Ectodermal cell (in vitro differentiated cells): ENCODE measurements around the gene ADAMTS1.

Experiments used
- H3K27ac ChIP-seq: 2 replicates; pipeline ENCODE4 v1.7.0; 2013; ENCODE audit warnings: mild to moderate bottlenecking, low read depth, low read length; ENCODE audit not compliant: insufficient read depth, poor library complexity, severe bottlenecking
- H3K27me3 ChIP-seq: 2 replicates; pipeline ENCODE4 v1.7.0; 2013; ENCODE audit warnings: mild to moderate bottlenecking, low read length; ENCODE audit not compliant: insufficient read depth, control insufficient read depth, poor library complexity, severe bottlenecking
- H3K36me3 ChIP-seq: one replicate; pipeline ENCODE4 v1.7.0; 2013; ENCODE audit warnings: low read length; ENCODE audit not compliant: control insufficient read depth, insufficient read depth
- H3K4me1 ChIP-seq: one replicate; pipeline ENCODE4 v1.7.0; 2013; ENCODE audit warnings: low read length; ENCODE audit not compliant: control insufficient read depth, insufficient read depth
- H3K4me3 ChIP-seq: 2 replicates; pipeline ENCODE4 v1.7.0; 2013; ENCODE audit warnings: low read depth, low read length, control low read depth; ENCODE audit not compliant: insufficient read depth
- H3K9me3 ChIP-seq: 2 replicates; pipeline ENCODE4 v1.7.0; 2013; ENCODE audit warnings: mild to moderate bottlenecking, low read length, moderate library complexity; ENCODE audit not compliant: control insufficient read depth
- WGBS, 2 experiments: methylation state at CpG; one replicate each; pipeline ENCODE4 v1.1.7; 2013; ENCODE audit warnings: missing lambda C conversion rate in 2 of 2; 5-methylcytosine and 5-hydroxymethylcytosine counted together

The ADAMTS1 gene

DNA sequence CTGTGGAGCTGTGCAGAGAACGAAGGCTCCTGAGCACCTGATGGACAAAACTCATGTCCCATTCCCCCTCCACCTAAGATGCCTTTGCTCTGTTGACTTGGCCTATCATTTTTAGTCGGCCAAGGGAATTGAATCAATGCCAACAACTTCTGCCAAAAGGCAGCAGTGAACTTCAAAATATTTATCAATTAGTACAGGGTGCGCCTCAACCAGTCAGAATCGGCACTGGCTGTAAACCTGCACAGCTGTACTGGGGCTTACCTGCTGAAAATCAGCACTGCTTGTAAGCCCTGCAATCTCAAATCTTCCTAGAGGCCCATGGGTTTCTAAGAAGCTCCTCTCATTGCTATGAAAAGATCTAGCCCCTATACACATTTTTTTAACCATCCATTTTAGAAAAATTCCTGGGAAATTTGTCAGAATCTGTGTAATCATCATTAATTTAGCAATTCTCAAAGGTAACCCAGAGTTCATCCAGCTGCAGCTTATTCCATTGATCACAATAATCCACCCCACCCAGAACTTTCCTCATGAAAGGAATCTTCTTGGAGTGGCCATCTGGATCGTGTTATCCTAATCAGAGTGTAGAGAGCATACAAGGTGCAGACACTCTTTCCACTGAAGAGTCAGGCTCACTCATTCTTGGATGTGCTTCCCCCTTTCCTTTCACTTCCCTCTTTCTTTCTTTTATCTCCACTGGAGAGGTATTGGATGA, 40.2 kb downstream of the ADAMTS1 start:
- H3K4me3 ChIP-seq, result no peak overlapping the region
- 91 to 95% methylated on average over 5 of the region's 5 CpGs for WGBS, 2 experiments

DNA sequence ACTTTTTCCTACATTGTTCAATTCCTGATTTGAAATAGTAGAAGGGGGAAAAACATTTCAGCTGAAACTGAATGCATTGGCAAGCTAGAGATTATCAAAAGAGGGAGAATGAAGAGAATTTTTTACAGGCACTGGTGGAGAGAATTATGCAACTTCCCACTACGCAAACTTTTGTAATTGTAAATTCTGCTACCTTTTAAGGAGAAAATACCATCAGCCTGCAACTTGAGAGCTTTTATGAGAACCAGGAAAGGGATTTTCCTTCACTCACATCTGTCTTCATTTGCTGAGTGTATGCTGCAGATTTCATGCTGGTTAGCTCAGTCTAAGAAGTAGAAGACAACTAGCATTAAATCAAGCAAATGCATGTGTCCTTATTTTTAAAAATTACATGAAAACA, 43.7 kb downstream of the ADAMTS1 start:
- no peak overlapping the region for H3K4me3 ChIP-seq
- WGBS, 2 experiments, result 80 to 92% methylated on average over 1 of the region's 1 CpG
- no peaks in the 10 kb centered on the region for H3K9me3 ChIP-seq
- H3K27me3 ChIP-seq, result no peaks in the 10 kb centered on the region
- H3K36me3 ChIP-seq, result no peaks in the 10 kb centered on the region
- no peak overlapping the region for H3K27ac ChIP-seq
- H3K4me1 ChIP-seq, result peaks cover 5% of the 10 kb centered on the region

More for the DNA sequence above, 40.2 kb downstream of the ADAMTS1 start:
- no peaks in the 10 kb centered on the region for H3K27me3 ChIP-seq
- no peak overlapping the region for H3K27ac ChIP-seq
- no peaks in the 10 kb centered on the region for H3K9me3 ChIP-seq
- peaks cover 5% of the 10 kb centered on the region for H3K4me1 ChIP-seq
- no peaks in the 10 kb centered on the region for H3K36me3 ChIP-seq

DNA sequence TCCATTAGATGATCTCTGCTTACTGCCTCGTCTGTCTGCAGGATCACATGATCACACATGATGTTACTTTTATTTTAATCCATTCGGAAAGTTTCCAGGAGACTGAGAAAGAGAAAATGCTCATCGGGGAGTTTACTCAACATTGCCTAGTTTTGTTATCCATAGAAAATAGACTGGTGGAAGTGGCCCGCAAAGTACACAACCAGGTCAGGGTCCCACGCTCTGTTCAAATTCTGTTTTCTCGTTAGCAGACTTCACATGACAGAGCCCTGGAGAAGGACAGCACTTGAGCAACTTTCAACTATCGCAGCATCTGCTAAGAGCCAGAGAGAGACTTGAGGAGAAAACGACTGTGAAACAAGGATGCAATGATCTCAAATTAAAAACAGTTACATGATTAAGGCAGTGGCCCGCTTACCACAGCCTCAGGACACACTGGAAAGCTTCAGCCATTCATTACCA, 44.2 kb downstream of the ADAMTS1 start:
- Histone ChIP-seq H3K27me3 (no peaks in the 10 kb centered on the region), H3K36me3 (no peaks in the 10 kb centered on the region), H3K4me1 (peaks cover 8% of the 10 kb centered on the region), H3K9me3 (no peaks in the 10 kb centered on the region), H3K4me3 (no peak overlapping the region), H3K27ac (no peak overlapping the region)
- 86 to 89% methylated on average over 9 of the region's 9 CpGs for WGBS, 2 experiments

DNA sequence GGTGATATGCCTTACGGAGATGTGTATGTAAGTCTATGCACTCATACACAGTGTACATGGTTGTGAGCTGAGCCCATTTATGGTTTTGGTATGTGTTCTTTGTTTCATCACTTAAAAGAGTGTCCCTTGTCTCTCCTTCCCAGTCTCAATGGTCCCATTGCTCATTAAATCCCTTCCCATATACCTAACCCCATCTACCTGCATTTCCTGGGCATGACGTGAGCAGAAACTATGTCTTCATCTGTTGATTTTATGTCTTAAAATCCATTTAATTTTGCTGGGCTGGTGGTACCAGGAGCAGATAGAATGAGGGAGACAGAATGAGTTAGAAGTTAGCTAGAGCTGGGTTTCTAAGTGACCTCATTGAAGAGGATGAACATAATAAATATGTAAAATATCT, 44.8 kb downstream of the ADAMTS1 start:
- no peaks in the 10 kb centered on the region for H3K9me3 ChIP-seq
- H3K27ac ChIP-seq, result no peak overlapping the region
- no peaks in the 10 kb centered on the region for H3K36me3 ChIP-seq
- no peaks in the 10 kb centered on the region for H3K27me3 ChIP-seq
- 96 to 100% methylated on average over 2 of the region's 2 CpGs for WGBS, 2 experiments
- H3K4me1 ChIP-seq, result peaks cover 12% of the 10 kb centered on the region
- H3K4me3 ChIP-seq, result no peak overlapping the region

DNA sequence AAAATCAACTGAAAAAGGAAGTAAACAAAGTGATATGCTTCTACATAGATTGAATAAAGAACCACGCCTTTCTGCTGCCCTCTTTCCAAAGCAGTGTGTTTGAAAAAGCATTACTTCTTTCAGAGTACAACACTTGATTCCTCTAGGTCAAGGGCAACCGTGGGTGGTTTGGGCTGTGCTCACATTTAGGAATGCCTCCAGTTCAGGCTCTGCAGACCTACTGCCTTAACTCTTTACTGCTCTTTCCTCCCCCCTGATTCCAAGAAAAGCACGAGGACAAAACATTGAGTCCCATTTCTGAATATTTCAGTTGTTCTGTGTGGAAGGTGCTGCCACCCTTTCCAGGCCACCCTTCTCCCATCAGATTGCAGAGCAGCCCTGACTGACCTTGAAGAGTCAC, 45.2 kb downstream of the ADAMTS1 start:
- Histone ChIP-seq H3K4me3 (no peak overlapping the region), H3K27ac (no peak overlapping the region), H3K4me1 (peaks cover 12% of the 10 kb centered on the region), H3K36me3 (no peaks in the 10 kb centered on the region), H3K27me3 (no peaks in the 10 kb centered on the region), H3K9me3 (no peaks in the 10 kb centered on the region)
- 77 to 79% methylated on average over 2 to 3 of the region's 3 CpGs for WGBS, 2 experiments

DNA sequence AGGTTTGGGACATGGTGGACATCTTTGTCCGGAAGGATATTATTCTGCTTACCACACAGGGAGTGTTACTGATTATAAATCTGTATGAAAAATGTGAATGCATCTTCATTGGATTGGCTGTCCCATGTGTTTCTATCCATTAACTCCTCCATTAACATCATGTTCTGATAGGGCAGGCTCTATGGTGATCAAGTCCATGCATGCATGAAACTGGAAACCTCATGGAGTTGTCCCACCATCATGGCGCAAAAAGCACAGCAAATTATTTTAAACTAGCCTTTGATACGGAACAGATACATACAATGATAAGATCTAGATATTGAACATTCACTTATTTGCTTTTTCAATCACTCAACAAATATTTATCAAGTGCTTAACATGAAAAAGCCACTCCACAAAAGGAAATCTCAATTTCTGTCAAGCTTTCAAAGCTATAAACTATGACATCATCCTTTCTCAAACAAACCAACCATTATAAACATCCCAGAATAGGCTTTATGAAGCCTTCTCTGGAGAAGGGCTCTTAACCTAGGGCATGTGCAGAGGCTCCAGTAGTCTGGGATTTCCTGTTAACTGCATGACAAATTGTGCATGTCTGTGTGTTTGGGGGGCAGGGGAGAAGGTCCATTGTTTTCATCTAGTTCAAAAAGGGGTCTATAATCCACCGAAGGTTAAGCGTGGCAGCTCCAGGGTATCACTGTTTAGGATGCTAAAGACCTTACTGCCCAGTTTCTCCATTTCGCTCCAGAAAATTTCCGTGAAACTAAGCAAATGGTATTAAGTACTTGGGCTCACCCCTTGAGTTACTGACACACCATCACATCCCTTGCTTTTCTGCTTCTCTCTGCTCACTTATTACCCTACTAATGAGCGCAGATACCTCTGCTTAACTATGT, 46.1 kb downstream of the ADAMTS1 start:
- 90% methylated on average over 7 to 8 of the region's 8 CpGs for WGBS, 2 experiments
- no peaks in the 10 kb centered on the region for H3K36me3 ChIP-seq

DNA sequence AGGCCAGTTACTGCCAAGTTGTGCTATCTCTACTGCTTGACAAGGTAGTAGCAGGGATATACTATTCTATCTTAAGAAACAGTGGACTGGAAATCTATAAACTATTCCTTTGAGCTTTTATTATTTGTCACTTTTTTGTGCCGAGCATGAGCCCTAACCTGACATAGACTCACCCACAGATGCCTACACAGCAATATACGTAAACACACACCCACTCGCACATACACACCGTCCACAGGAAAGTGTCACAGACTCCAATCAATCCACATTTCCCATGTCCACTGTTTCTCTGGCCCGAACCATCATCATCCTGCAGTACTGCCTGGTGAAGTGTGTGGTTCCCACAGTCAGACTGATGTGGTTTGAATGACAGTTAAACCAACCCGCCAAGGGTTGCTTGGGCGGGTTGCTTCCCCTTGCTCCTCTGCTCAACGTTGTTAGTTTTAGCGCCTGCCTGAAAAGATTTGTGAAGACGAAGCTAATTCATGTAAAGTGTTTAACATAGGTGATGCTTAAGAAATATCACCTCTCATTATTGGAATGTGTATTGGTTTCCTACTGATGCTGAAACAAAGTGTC, 47.2 kb downstream of the ADAMTS1 start:
- Histone ChIP-seq H3K4me3 (no peak overlapping the region), H3K4me1 (peaks cover 12% of the 10 kb centered on the region), H3K27ac (no peak overlapping the region), H3K36me3 (no peaks in the 10 kb centered on the region), H3K27me3 (no peaks in the 10 kb centered on the region), H3K9me3 (no peaks in the 10 kb centered on the region)
- 94 to 96% methylated on average over 9 to 10 of the region's 10 CpGs for WGBS, 2 experiments

More for the DNA sequence above, 46.1 kb downstream of the ADAMTS1 start:
- Histone ChIP-seq H3K4me1 (peaks cover 12% of the 10 kb centered on the region), H3K27ac (no peak overlapping the region), H3K9me3 (no peaks in the 10 kb centered on the region), H3K4me3 (no peak overlapping the region), H3K27me3 (no peaks in the 10 kb centered on the region)

DNA sequence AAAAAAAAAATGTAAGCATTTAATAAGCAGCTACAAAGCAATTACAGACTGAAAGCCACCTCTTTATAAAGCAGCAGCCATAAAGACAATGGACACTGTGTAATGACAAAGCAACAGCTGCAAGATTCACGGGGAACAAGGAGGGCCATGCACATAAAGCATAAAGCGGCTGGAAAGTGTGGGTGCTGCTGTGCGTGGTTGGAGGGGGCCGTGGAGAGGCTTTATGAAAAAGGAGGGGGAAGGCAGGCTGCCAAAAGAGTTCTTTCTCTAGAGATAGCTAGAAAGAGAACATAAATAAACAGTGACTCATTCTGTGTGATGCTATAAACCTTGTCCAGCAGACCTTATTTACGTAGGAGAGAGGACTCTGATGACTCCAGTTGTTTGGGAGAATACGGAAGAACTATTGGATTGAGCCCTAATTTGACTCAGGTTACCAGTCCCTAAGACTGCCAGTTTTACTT, 49.3 kb downstream of the ADAMTS1 start:
- H3K36me3 ChIP-seq, result no peaks in the 10 kb centered on the region
- H3K4me1 ChIP-seq, result peaks cover 7% of the 10 kb centered on the region
- no peak overlapping the region for H3K27ac ChIP-seq
- 80 to 83% methylated on average over 6 of the region's 6 CpGs for WGBS, 2 experiments
- H3K4me3 ChIP-seq, result no peak overlapping the region
- H3K27me3 ChIP-seq, result no peaks in the 10 kb centered on the region
- H3K9me3 ChIP-seq, result no peaks in the 10 kb centered on the region

DNA sequence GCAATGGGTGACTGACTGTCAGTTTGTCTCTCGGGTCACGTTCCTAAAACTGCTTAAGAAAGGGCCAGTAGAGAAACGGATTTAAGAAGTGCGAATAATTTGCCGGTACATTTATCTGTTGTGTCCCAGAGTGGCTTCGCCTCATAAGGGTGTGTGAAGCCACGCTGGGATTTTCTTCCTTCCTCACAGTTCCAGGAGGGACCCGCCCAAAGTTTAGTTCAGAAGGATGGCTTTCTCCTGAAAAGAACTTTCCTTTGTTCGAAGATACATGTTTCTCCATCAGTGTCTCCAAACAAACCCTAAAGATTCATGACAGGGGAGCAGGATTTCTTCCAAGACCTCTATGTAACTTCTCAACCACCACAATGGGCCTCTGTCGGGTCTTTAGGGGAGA, 49.8 kb downstream of the ADAMTS1 start:
- Histone ChIP-seq H3K9me3 (no peaks in the 10 kb centered on the region), H3K36me3 (no peaks in the 10 kb centered on the region), H3K27ac (no peak overlapping the region), H3K4me3 (no peak overlapping the region), H3K4me1 (peaks cover 7% of the 10 kb centered on the region), H3K27me3 (no peaks in the 10 kb centered on the region)
- WGBS, 2 experiments, result 90 to 92% methylated on average over 9 to 10 of the region's 10 CpGs
